22Rv1 (cell line): ENCODE results near the gene TET3.

Source experiments
- H3K27ac ChIP-seq: fragments of 450-650 bp; 2 replicates; pipeline ENCODE4 v1.5.1; 2017
- CTCF ChIP-seq: fragments of 450-650 bp; IDR thresholded peaks from 2 replicates; pipeline ENCODE4 v1.5.1; 2017; ENCODE audit warnings: mild to moderate bottlenecking
- ZFX ChIP-seq: fragments of 450-650 bp; IDR thresholded peaks from 2 replicates; pipeline ENCODE4 v1.6.1; 2017; ENCODE audit warnings: antibody characterized with exemption, borderline replicate concordance

TET3 gene

DNA sequence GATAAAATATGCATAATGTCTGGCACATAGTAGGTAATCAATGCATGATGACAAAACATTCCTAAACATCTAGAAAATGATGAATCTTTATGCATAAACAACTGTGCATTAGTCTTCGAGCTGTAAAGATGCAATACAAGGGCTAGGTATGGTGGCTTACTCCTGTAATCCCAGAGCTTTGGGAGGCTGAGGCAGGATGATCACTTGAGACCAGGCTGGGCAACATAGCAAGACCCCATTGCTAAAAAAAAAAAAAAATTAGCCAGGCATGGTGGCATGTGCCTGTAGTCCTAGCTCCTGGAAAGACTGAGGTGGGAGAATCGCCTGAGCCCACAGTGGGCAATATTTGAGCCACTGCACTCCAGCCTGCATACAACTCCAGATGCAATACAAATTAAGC is 5.3 kb downstream of the TET3 start:
- no peak overlapping the region for H3K27ac ChIP-seq
- TF ChIP-seq ZFX (no peak), CTCF (no peak)

DNA sequence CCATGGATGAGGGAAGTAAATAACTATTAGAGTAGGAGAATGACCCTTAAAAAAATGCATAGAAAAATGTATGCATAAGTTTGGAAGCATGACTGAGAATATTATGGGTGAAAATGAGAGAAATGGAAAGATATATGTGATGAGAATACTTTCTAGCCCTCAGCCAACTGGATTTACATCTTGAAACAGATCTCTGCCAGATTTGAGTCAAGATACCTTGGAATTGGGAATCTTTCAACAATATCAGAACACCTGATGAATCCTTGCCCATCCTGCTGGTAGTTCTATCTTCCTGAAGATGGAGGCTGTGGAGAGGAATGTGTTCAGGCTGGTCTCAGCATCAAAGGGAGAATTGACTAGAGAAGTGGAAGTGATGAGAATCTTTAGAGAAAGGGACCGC is 5.8 kb downstream of the TET3 start:
- H3K27ac ChIP-seq: no peak overlapping the region
- no peak for TF ChIP-seq CTCF
- TF ChIP-seq ZFX: no peak

DNA sequence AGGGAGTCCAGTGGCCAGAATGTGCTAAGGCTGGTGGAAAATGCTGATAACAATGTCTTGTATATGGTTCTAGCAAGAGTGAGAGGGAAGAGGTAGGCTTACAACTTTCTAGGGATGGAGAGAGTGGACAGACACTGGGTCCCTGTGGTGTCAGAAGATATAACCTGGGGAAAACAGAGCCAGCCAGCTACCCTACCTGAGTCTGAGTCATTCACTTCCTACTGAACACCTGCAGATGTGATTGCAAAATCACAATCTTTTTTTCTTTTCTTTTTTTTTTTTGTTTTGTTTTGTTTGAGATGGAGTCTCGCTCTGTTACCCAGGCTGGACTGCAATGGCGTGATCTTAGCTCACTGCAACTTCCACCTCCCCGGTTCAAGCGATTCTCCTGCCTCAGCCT is 7.3 kb downstream of the TET3 start:
- H3K27ac ChIP-seq: no peak overlapping the region
- no peak for TF ChIP-seq CTCF
- no peak for TF ChIP-seq ZFX

DNA sequence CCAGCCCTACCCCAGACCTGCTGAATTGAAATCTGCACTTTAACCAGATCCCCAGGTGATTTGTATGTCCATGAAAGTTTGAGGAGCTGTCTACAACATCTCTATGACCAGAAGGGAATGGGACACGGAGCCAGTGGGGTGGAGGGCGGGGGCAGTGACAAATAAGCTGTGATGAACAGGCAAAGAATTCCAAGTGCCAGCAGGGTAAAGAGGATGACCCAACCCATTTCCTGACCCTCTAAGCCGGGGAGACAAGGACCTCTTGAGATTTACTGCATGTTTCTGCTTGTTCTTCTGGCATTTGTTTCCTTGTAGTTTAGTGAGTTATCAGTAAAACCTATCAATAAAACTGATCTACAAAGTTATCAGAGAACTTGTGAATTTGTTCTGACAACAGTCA is 8.7 kb downstream of the TET3 start:
- no peak for TF ChIP-seq ZFX
- no peak for TF ChIP-seq CTCF
- H3K27ac ChIP-seq: no peak overlapping the region

- H3K27ac ChIP-seq: no peak overlapping the region
- TF ChIP-seq CTCF: no peak
- no peak for TF ChIP-seq ZFX
Measured at GRCh38 chr2:73993778-73994177, 9.1 kb downstream of the TET3 start.

DNA sequence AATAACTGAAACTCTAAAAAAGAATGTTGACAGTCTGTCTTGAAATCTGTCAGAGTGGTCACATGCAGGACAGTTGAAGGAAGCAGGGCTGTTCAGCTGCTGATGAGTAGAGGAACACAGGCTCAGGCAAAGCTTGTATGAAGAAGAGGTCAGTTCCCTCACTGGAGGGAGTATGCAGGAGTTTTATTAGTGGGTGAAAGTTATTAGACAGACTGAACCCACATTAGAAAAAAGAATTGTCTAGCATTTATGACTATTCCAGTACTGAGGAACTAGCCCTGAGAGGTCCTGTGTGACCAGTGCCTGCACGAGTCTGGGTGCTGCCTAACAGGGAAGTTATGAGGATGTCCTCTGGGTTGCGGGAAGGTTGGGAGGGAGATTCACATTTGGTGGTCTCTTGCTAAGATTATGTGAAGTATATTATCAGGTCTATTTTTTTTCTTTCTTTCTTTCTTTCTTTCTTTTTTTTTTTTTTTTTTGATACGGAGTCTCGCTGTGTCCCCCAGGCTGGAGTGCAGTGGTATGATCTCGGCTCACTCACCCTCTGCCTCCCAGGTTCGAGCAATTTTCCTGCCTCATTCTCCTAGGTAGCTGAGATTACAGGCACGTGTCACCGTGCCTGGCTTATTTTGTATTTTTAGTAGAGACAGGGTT is 9.6 kb downstream of the TET3 start:
- TF ChIP-seq ZFX (no peak), CTCF (no peak)
- no peak overlapping the region for H3K27ac ChIP-seq

- TF ChIP-seq CTCF: no peak
- H3K27ac ChIP-seq: no peak overlapping the region
Measured at GRCh38 chr2:73995810-73996209, 11.1 kb downstream of the TET3 start.
